ENCODE data around the gene ECHS1.

DNA sequence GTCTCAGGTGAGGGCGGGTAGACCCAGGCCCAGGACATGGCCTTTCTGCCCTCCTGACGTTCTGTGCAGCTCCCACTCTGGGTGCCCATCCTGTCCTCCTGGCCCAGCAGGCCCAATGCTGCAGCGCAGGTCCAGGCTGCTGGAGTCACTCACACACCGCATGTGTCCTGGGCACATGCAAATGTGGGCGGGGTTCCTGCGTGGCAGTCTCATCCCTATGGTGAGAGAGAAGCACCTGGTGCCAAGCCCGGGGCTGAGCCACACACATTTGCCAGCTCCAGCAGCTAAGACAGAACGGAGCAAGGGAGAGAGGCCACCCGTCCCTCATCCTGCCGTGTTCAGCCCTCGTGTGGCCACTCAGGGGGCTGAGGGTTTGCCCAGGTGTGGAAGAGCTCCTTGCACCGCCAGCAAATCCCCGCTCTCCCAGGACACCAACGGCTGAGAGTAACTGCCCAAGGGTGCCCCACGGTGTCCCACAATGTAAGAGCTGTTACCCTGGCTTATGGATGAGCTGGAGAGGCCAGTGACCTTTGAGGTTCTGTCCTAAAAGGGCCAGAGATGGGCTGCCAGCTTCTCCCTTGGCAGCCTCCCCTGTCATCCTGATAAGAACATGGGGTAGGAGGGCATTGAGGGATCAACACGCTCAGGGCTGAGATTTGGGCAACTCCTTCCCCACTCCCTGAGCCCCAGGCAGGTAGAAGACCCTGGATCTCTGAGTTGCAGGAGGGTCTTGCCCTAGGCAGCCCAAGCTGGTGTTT, 19.8 kb downstream of the ECHS1 start:
- TF ChIP-seq EZH2 (IDR thresholded peaks at IDR 0.05; ENCODE audit: insufficient read depth, poor library complexity, severe bottlenecking), result no peak
- no peak for TF ChIP-seq EZH2phosphoT487 (IDR thresholded peaks at IDR 0.05; ENCODE audit: insufficient read depth, low read depth)

Measured in GM23248 (cell line).